ENCODE results near the gene TMEM192. TPM values are rescaled to one million over a fixed set of nuclear protein-coding genes. Genes with fewer than 3 reads are reported as not detected.
"Not testable (repeated sequence)": the region's sequence is repeated elsewhere in the genome, so short reads cannot be mapped to it uniquely, and the experiment has no call there.

Gene TMEM192
- total and polyA plus RNA-seq, 2 of the 4 experiments (the other 2 are of a cell fraction) = 7.7 to 17.2 TPM

GRCh38 chr4:165125869-165126499 is 13.3 kb upstream of the TMEM192 start:
- CTCF ChIA-PET; H3K18ac ChIP-seq (ENCODE audit: low read depth, low read length); H2BK120ac ChIP-seq (ENCODE audit: low read depth, low read length); H2AK9ac ChIP-seq (replicated peaks; ENCODE audit: low read depth, low read length, poor library complexity); H4K20me1 ChIP-seq (ENCODE audit: insufficient read depth, low read length); H3K36me3 ChIP-seq (ENCODE audit: control insufficient read depth, insufficient read depth, low read length); H2BK15ac ChIP-seq (ENCODE audit: low read depth, low read length); H3K23ac ChIP-seq (ENCODE audit: low read depth, low read length); H3K4ac ChIP-seq (ENCODE audit: low read depth, low read length); H3K9ac ChIP-seq (ENCODE audit: low read depth, low read length); intact Hi-C loops (cut with micrococcal nuclease); H3K4me1 ChIP-seq (ENCODE audit: control insufficient read depth, insufficient read depth, low read length); H3K4me2 ChIP-seq (ENCODE audit: low read depth, low read length); H2AK5ac ChIP-seq (ENCODE audit: low read depth, low read length); POLR2A ChIA-PET (ENCODE audit: unreplicated experiment); H2AFZ ChIP-seq (replicated peaks; ENCODE audit: low read length, poor library complexity); H4K91ac ChIP-seq (ENCODE audit: insufficient read depth, low read depth, low read length); H4K8ac ChIP-seq (ENCODE audit: low read depth in 2 of 2, low read length in 2 of 2); H3K56ac ChIP-seq (ENCODE audit: extremely low read depth, insufficient read depth, low read length); H2BK5ac ChIP-seq (ENCODE audit: low read depth, low read length, poor library complexity, severe bottlenecking); H3K9me3 ChIP-seq (ENCODE audit: control insufficient read depth, insufficient read depth, low read length); H4K5ac ChIP-seq (ENCODE audit: low read depth, low read length); H2BK20ac ChIP-seq (ENCODE audit: low read depth, low read length); H3K27ac ChIP-seq (ENCODE audit: insufficient read depth, low read length); H3K79me1 ChIP-seq (ENCODE audit: low read depth in 1 of 2, low read length in 2 of 2); H3K4me3 ChIP-seq (ENCODE audit: insufficient read depth, low read depth, low read length); H3K14ac ChIP-seq (replicated peaks; ENCODE audit: low read depth, low read length); BruUV-seq (replicated peaks); DNase-seq; H3K9me1 ChIP-seq (ENCODE audit: insufficient read depth, low read length); H3K27me3 ChIP-seq (ENCODE audit: control insufficient read depth, insufficient read depth, low read length); ATAC-seq (ENCODE audit: low read depth): not testable (repeated sequence)
- WGBS, 2 experiments (ENCODE audit: extremely low coverage in 2 of 2, insufficient read length in 1 of 2) = no CpG with 5 or more reads among the region's 40 CpGs
- dilution Hi-C loops (cut with HindIII; ENCODE audit: low sequenced_read_pairs, unreplicated experiment) = loop anchor here (25.0 kb wide), 1 partner anchor 336 kb away; no protein-coding TSS in a partner anchor
- in situ Hi-C loops (cut with MboI; ENCODE audit: low sequenced_read_pairs) = loop anchor here (25.0 kb wide), 1 partner anchor 961 kb away; no protein-coding TSS in a partner anchor

Measured in IMR-90 (cell line).